Trophoblast cell (in vitro differentiated cells and primary cell): Measurements from ENCODE around the gene SCD. TPM values are rescaled to one million over a fixed set of nuclear protein-coding genes. Genes with fewer than 3 reads are reported as not detected.
"Not testable (repeated sequence)": the region's sequence is repeated elsewhere in the genome, so short reads cannot be mapped to it uniquely, and the experiment has no call there.

Experiments used
- DNase-seq, 2 donors: peaks; one replicate each; pipeline ENCODE4 v3.0.0-alpha.2; 2016
- H2AFZ ChIP-seq: 2 replicates; pipeline ENCODE4 v1.6.1; 2013; ENCODE audit warnings: low read length, moderate library complexity, mild to moderate bottlenecking; ENCODE audit not compliant: insufficient read depth, poor library complexity
- H2AK5ac ChIP-seq: 2 replicates; pipeline ENCODE4 v1.6.1; 2013; ENCODE audit warnings: mild to moderate bottlenecking, low read length
- H2BK120ac ChIP-seq: 2 replicates; pipeline ENCODE4 v1.6.1; 2013; ENCODE audit warnings: low read length, mild to moderate bottlenecking, moderate library complexity; ENCODE audit not compliant: insufficient read depth, poor library complexity
- H2BK12ac ChIP-seq: 2 replicates; pipeline ENCODE4 v1.6.1; 2013; ENCODE audit warnings: mild to moderate bottlenecking, low read length, moderate library complexity
- H2BK5ac ChIP-seq: 2 replicates; pipeline ENCODE4 v1.6.1; 2013; ENCODE audit warnings: low read length, low read depth, moderate library complexity, mild to moderate bottlenecking; ENCODE audit not compliant: poor library complexity
- H3K14ac ChIP-seq: 2 replicates; pipeline ENCODE4 v1.6.1; 2013; ENCODE audit warnings: mild to moderate bottlenecking, low read length
- H3K18ac ChIP-seq: 2 replicates; pipeline ENCODE4 v1.6.1; 2013; ENCODE audit warnings: mild to moderate bottlenecking, low read length
- H3K23ac ChIP-seq: 2 replicates; pipeline ENCODE4 v1.6.1; 2013; ENCODE audit warnings: low read length
- H3K27ac ChIP-seq: 2 replicates; pipeline ENCODE4 v1.5.1; 2013; ENCODE audit warnings: low read depth, mild to moderate bottlenecking, inconsistent platforms, low read length, moderate library complexity
- H3K27me3 ChIP-seq: 2 replicates; pipeline ENCODE4 v1.6.1; 2013; ENCODE audit warnings: inconsistent platforms, mild to moderate bottlenecking, low read length, moderate library complexity; ENCODE audit not compliant: insufficient read depth
- H3K36me3 ChIP-seq, 2 experiments: 1 replicate in 1 of 2; 2 replicates in 1 of 2; pipeline ENCODE4 v1.6.1; 2013; ENCODE audit warnings: low read length in 2 of 2, mild to moderate bottlenecking in 2 of 2, moderate library complexity in 1 of 2; ENCODE audit not compliant: insufficient read depth in 2 of 2, control insufficient read depth in 1 of 2
- H3K4ac ChIP-seq: 2 replicates; pipeline ENCODE4 v1.6.1; 2013; ENCODE audit warnings: low read depth, mild to moderate bottlenecking, low read length, moderate library complexity
- H3K4me1 ChIP-seq, 2 experiments: 1 replicate in 1 of 2; 2 replicates in 1 of 2; pipeline ENCODE4 v1.6.1; 2013; ENCODE audit warnings: low read length in 2 of 2, mild to moderate bottlenecking in 2 of 2, moderate library complexity in 1 of 2; ENCODE audit not compliant: insufficient read depth in 2 of 2, control insufficient read depth in 1 of 2
- H3K4me2 ChIP-seq: 2 replicates; pipeline ENCODE4 v1.6.1; 2013; ENCODE audit warnings: inconsistent platforms, mild to moderate bottlenecking, low read length, moderate library complexity
- H3K4me3 ChIP-seq: 2 replicates; pipeline ENCODE4 v1.5.1; 2013; ENCODE audit warnings: mild to moderate bottlenecking, low read depth, low read length, inconsistent platforms
- H3K79me1 ChIP-seq: one replicate; pipeline ENCODE4 v1.6.1; 2013; ENCODE audit warnings: low read length
- H3K79me2 ChIP-seq: 2 replicates; pipeline ENCODE4 v1.6.1; 2013; ENCODE audit warnings: low read length, mild to moderate bottlenecking; ENCODE audit not compliant: control insufficient read depth, insufficient read depth, poor library complexity
- H3K9ac ChIP-seq: 2 replicates; pipeline ENCODE4 v1.6.1; 2013; ENCODE audit warnings: mild to moderate bottlenecking, low read length
- H3K9me3 ChIP-seq: 2 replicates; pipeline ENCODE4 v1.6.1; 2013; ENCODE audit warnings: low read depth, mild to moderate bottlenecking, control low read depth, inconsistent platforms, low read length; ENCODE audit not compliant: insufficient read depth
- H4K12ac ChIP-seq: 2 replicates; pipeline ENCODE4 v1.6.1; 2013; ENCODE audit warnings: low read depth, mild to moderate bottlenecking, low read length, moderate library complexity
- H4K8ac ChIP-seq: 2 replicates; pipeline ENCODE4 v1.6.1; 2013; ENCODE audit warnings: low read depth, mild to moderate bottlenecking, low read length, moderate library complexity
- H4K91ac ChIP-seq: one replicate; pipeline ENCODE4 v1.6.1; 2013; ENCODE audit warnings: low read depth, mild to moderate bottlenecking, low read length, moderate library complexity
- WGBS: extraction: QIAGEN DNeasy Blood & Tissue Kit; methylation state at CpG from one replicate; pipeline ENCODE4 v1.1.7; 2013; ENCODE audit warnings: missing lambda C conversion rate; ENCODE audit not compliant: insufficient read length, insufficient coverage; ENCODE audit errors: extremely low coverage; 5-methylcytosine and 5-hydroxymethylcytosine counted together
- polyA plus RNA-seq: library from polyadenylated mRNA; stranded (reverse); fragments of 200-250 nt; gene quantifications from 2 replicates; pipeline ENCODE4 v1.2.3, GENCODE V29; 2013

Gene SCD
- polyA plus RNA-seq = 616 and 629 TPM in 2 replicates

GRCh38 chr10:100346765-100347567 is at the start of gene SCD:
TSS of gene SCD (plus strand) at chr10:100347233. CDS start at chr10:100347505, 272 bp downstream.
- Histone ChIP-seq H3K4me1 (peaks cover 27 to 35% of the 10 kb centered on the region in 2 experiments), H3K27me3 (no peaks in the 10 kb centered on the region), H3K79me1 (peaks cover 36% of the 10 kb centered on the region), H3K4ac (peak within 1 kb of the TSS; percentile 100), H3K14ac (peak within 1 kb of the TSS; percentile 98), H3K79me2 (peaks cover 35% of the 10 kb centered on the region), H3K27ac (peak within 1 kb of the TSS; percentile 91), H3K23ac (no peak within 1 kb of the TSS), H2AK5ac (peak within 1 kb of the TSS; percentile 76), H4K12ac (peak within 1 kb of the TSS; percentile 61), H3K4me2 (peak within 1 kb of the TSS; percentile 85), H3K4me3 (peak within 1 kb of the TSS; percentile 87), H2BK12ac (peak within 1 kb of the TSS; percentile 52), H3K9me3 (no peaks in the 10 kb centered on the region), H2BK120ac (peak within 1 kb of the TSS; percentile 97), H2AFZ (peak within 1 kb of the TSS; percentile 73), H2BK5ac (peak within 1 kb of the TSS; percentile 98), H4K91ac (peak within 1 kb of the TSS; percentile 98), H3K18ac (peak within 1 kb of the TSS; percentile 99), H3K36me3 (peaks cover 26 to 36% of the 10 kb centered on the region in 2 experiments), H4K8ac (peak within 1 kb of the TSS; percentile 76), H3K9ac (peak within 1 kb of the TSS; percentile 88)
- no CpG with 5 or more reads among the region's 73 CpGs for WGBS
- DNase-seq = peak; percentile 87 to 89

- H3K4ac ChIP-seq = no peak overlapping the region
- no peak overlapping the region for H3K4me2 ChIP-seq
- no peak overlapping the region for H2AK5ac ChIP-seq
- H4K91ac ChIP-seq = no peak overlapping the region
- peaks cover 0 to 2% of the 10 kb centered on the region in 2 experiments for H3K4me1 ChIP-seq
- H3K18ac ChIP-seq = no peak overlapping the region
- WGBS = no CpG with 5 or more reads among the region's 9 CpGs
- no peak overlapping the region for H2BK5ac ChIP-seq
- H2BK120ac ChIP-seq = no peak overlapping the region
- no peak overlapping the region for H4K8ac ChIP-seq
- no peak overlapping the region for H2AFZ ChIP-seq
- no peak overlapping the region for H3K9ac ChIP-seq
- no peak overlapping the region for H3K4me3 ChIP-seq
- no peak overlapping the region for H4K12ac ChIP-seq
- no peak overlapping the region for H2BK12ac ChIP-seq
- no peaks in the 10 kb centered on the region for H3K79me2 ChIP-seq
- no peak for DNase-seq
- no peaks in the 10 kb centered on the region for H3K36me3 ChIP-seq
- no peaks in the 10 kb centered on the region for H3K27me3 ChIP-seq
- H3K27ac ChIP-seq = no peak overlapping the region
- H3K79me1 ChIP-seq = no peaks in the 10 kb centered on the region
- no peak overlapping the region for H3K14ac ChIP-seq
- no peak overlapping the region for H3K23ac ChIP-seq
- H3K9me3 ChIP-seq = peaks cover 2% of the 10 kb centered on the region
Observed at GRCh38 chr10:100297242-100297641, 49.8 kb upstream of the SCD start.

- H3K4me3 ChIP-seq, H4K12ac ChIP-seq, H2BK120ac ChIP-seq, H3K14ac ChIP-seq, H3K23ac ChIP-seq, H3K79me1 ChIP-seq, H2AK5ac ChIP-seq, H3K4me2 ChIP-seq, H3K36me3 ChIP-seq, H4K91ac ChIP-seq, H2AFZ ChIP-seq, H3K27ac ChIP-seq, H3K4ac ChIP-seq, H3K9ac ChIP-seq, H3K18ac ChIP-seq, H3K27me3 ChIP-seq, H3K4me1 ChIP-seq, H4K8ac ChIP-seq, H3K79me2 ChIP-seq, H3K9me3 ChIP-seq, H2BK5ac ChIP-seq, H2BK12ac ChIP-seq: not testable (repeated sequence)
- WGBS = no CpG with 5 or more reads among the region's 5 CpGs
- peak; percentile 86 for DNase-seq
Observed at GRCh38 chr10:100301123-100301522, 45.9 kb upstream of the SCD start.

- H4K91ac ChIP-seq = no peak overlapping the region
- no peaks in the 10 kb centered on the region for H3K36me3 ChIP-seq
- peaks cover 2% of the 10 kb centered on the region for H3K9me3 ChIP-seq
- no peak overlapping the region for H3K4me3 ChIP-seq
- H3K27ac ChIP-seq = no peak overlapping the region
- peaks cover 0 to 2% of the 10 kb centered on the region in 2 experiments for H3K4me1 ChIP-seq
- H4K12ac ChIP-seq = no peak overlapping the region
- H3K27me3 ChIP-seq = no peaks in the 10 kb centered on the region
- peak in 1 of 2 donors; percentile 61 for DNase-seq
- no peak overlapping the region for H3K4ac ChIP-seq
- no peak overlapping the region for H3K14ac ChIP-seq
- no peaks in the 10 kb centered on the region for H3K79me2 ChIP-seq
- H2BK5ac ChIP-seq = no peak overlapping the region
- H3K18ac ChIP-seq = no peak overlapping the region
- H3K9ac ChIP-seq = no peak overlapping the region
- no CpG with 5 or more reads among the region's 7 CpGs for WGBS
- no peak overlapping the region for H2BK120ac ChIP-seq
- H3K23ac ChIP-seq = no peak overlapping the region
- no peak overlapping the region for H4K8ac ChIP-seq
- H2AK5ac ChIP-seq = no peak overlapping the region
- no peaks in the 10 kb centered on the region for H3K79me1 ChIP-seq
- no peak overlapping the region for H2AFZ ChIP-seq
- no peak overlapping the region for H2BK12ac ChIP-seq
- no peak overlapping the region for H3K4me2 ChIP-seq
Observed at GRCh38 chr10:100303724-100304319, 43.2 kb upstream of the SCD start.
